GM21423 (cell line): ENCODE measurements around the gene MDC1.
"Not testable (repeated sequence)": the region's sequence is repeated elsewhere in the genome, so short reads cannot be mapped to it uniquely, and the experiment has no call there.

ENCODE experiments used
- ATAC-seq: cut with Tn5 transposase; IDR thresholded peaks from one replicate; pipeline ENCODE4 v1.9.1; 2021; ENCODE audit warnings: mild to moderate bottlenecking, moderate library complexity; ENCODE audit not compliant: unreplicated experiment

MDC1 gene

DNA sequence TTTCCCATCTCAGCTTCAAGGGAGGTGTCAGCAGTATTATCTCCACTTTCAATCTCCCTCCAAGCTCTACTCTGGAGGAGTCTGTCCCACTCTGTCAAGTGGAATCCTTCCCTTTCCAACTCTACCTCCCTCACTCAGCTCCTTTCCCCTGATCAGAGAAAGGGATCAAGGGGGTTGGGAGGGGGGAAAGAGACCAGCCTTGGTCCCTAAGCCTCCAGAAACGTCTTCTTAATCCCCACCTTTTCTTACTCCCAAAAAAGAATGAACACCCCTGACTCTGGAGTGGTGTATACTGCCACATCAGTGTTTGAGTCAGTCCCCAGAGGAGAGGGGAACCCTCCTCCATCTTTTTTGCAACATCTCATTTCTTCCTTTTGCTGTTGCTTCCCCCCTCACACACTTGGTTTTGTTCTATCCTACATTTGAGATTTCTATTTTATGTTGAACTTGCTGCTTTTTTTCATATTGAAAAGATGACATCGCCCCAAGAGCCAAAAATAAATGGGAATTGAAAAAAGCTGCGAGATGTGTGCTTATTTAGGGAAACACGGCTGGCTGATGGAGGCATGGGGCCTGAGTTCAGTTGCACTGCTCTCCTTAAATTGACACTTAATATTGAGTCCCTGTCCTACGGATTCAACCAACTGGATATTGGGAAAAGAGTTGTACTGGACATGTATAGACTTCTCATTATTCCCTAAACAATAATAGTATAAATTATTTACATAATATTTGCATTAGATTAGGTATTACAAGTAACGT lies 8.0 kb upstream of the MDC1 start:
- ATAC-seq = no peak

DNA sequence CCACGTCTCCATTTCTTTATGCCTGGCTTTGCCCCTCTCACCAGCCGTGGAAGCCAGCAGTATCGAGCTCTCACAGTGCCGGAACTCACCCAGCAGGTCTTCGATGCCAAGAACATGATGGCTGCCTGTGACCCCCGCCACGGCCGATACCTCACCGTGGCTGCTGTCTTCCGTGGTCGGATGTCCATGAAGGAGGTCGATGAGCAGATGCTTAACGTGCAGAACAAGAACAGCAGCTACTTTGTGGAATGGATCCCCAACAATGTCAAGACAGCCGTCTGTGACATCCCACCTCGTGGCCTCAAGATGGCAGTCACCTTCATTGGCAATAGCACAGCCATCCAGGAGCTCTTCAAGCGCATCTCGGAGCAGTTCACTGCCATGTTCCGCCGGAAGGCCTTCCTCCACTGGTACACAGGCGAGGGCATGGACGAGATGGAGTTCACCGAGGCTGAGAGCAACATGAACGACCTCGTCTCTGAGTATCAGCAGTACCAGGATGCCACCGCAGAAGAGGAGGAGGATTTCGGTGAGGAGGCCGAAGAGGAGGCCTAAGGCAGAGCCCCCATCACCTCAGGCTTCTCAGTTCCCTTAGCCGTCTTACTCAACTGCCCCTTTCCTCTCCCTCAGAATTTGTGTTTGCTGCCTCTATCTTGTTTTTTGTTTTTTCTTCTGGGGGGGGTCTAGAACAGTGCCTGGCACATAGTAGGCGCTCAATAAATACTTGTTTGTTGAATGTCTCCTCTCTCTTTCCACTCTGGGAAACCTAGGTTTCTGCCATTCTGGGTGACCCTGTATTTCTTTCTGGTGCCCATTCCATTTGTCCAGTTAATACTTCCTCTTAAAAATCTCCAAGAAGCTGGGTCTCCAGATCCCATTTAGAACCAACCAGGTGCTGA lies 7.0 kb upstream of the MDC1 start:
- ATAC-seq = not testable (repeated sequence)

DNA sequence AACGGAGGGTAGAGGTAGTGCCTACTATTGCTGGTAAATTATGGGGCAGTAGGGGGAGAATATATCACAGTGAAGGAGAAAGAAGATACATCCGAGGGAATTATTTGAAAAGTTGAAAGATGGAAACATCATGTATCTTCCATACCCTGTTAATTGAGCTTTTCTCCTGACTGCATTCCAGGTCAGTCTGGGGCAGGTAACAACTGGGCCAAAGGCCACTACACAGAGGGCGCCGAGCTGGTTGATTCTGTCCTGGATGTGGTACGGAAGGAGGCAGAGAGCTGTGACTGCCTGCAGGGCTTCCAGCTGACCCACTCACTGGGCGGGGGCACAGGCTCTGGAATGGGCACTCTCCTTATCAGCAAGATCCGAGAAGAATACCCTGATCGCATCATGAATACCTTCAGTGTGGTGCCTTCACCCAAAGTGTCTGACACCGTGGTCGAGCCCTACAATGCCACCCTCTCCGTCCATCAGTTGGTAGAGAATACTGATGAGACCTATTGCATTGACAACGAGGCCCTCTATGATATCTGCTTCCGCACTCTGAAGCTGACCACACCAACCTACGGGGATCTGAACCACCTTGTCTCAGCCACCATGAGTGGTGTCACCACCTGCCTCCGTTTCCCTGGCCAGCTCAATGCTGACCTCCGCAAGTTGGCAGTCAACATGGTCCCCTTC lies 6.2 kb upstream of the MDC1 start:
- not testable (repeated sequence) for ATAC-seq

DNA sequence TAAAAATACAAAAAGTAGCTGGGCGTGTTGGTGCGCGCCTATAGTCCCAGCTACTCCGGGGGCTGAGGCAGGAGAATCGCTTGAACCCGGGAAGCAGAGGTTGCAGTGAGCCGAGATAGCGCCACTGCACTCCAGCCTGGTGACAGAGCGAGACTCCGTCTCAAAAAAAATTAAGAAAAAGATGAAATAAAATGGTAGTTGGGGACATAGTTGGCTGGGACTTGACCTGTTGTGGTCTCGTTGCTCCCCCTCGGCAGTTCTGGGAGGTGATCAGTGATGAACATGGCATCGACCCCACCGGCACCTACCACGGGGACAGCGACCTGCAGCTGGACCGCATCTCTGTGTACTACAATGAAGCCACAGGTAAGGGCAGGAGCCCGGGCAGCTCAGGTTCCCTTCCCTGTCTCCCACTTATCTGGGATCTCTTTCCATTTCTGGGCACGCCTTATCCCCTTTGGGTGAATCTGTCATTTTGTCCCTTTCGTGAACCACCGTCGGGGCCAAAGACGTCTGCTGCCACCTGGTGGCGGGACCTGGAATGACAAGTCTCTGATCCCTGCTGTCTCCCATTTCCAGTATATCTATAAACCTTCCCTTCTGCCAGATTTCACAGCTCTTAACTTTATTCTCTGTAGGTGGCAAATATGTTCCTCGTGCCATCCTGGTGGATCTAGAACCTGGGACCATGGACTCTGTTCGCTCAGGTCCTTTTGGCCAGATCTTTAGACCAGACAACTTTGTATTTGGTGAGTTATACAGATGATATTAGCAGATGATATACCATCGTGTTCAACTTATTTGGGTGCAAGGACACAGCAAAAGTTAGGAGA lies 5.4 kb upstream of the MDC1 start:
- ATAC-seq = no peak

DNA sequence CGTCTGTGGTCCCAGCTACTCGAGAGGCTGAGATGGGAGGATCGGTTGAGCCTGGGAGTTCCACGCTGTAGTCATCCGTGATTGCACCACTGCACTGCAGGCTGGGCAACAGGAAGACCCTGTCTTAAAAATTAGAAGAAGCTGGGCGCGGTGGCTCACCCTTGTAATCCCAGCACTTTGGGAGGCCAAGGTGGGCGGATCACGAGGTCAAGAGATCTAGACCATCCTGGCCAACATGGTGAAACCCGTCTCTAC lies 4.9 kb upstream of the MDC1 start:
- not testable (repeated sequence) for ATAC-seq

DNA sequence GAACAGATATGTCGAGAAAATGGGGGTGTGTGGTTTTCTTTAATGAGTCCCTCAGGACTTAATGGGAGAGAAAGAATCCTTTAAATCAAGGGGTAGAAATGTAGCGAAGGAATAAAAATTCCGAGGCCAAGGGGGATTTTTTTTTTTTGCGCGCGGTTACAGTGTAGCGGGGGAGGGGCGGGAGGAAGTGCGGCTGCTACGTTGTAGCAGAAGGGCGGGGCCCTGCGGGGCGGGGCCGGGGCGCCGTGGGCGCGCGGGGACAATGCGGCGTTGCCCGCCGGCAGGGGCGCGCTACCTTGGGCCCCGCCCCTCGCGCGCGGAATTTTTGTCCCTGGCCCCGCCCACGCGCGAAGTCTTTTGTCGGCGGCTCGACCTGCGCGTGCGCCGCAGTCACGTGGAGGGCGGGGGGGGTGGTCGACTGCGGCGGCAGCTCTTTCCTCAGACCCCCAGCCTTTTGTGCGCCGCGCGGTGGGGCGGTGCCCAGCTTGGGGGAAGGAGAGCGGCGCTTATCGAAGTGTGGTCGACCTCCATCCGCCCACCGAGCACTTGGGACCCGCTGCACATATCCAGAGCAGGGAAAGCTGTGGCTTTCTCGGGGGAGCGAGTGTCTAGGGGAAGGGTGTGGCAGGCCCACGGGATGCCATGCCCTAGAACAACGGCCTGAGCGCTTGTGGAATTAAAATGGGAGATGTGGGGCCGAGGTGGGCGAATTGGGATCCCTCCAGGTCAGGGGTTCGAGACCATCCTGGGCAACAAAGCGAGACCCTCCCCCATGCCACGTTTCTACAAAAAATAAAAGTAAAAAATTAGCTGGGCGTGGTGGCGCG lies 4.3 kb upstream of the MDC1 start:
- peak; percentile 25 for ATAC-seq

DNA sequence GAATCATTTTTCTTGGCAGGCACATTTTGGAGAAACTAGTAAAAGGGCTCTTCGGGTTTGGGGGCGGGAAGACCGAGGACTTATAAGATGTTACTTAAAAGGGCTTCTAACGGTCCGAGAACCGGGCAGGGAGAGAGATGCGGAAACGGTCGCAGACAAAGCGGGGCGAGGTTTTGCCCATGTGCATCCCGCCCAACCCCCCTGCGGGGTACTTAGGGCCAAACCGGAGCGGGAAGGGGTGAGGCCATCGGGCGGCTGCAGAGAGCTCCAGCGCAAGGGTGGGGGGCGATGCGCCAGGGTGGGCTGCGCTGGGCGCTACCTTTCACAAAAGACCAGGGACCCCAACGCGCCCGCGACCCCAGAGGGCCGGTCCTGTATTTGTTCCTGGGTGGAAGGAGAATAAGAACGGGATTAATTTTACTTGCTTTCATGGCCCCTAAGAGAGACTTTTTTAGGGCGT lies 3.7 kb upstream of the MDC1 start:
- ATAC-seq = no peak

DNA sequence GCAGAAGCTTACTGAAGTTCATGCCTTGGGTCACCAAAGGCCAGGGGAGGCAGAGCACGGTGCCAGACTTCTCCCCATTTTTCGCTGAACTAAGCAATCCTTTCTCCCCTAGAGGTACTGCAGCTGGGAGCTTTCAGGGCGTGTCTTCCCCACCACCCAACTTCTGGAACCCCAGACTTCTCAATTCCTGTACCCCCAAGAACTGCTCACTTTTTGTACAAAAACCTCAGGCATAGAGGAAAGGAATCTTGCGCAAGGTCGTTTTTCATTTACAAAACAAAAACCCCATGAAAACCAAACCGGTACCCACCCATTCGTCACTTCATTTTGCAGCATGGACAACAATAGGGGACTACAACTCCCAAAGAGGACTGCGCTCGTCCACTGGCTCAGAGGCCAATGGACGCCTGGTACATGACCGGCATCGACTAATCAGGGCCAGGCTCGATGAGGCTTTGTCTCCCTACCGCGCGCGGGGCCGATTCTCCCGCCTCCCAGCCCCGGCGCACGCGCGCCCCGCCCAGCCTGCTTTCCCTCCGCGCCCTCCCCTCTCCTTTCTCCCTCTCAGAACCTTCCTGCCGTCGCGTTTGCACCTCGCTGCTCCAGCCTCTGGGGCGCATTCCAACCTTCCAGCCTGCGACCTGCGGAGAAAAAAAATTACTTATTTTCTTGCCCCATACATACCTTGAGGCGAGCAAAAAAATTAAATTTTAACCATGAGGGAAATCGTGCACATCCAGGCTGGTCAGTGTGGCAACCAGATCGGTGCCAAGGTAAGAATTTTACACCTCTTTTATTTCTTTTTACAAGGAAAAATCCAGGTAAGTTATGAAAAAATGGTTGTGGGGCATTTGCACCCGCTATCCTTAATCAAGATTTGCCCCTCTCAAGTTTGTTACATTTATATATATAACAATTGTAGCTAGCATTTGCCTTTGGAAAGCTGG lies 3.0 kb upstream of the MDC1 start, which contains the start of gene TUBB:
Gene TUBB, plus strand, starts transcription at position 562 of the 947 bp plus-strand sequence. Its CDS starts 155 bp downstream, at position 717.
- ATAC-seq = peak; percentile 45

DNA sequence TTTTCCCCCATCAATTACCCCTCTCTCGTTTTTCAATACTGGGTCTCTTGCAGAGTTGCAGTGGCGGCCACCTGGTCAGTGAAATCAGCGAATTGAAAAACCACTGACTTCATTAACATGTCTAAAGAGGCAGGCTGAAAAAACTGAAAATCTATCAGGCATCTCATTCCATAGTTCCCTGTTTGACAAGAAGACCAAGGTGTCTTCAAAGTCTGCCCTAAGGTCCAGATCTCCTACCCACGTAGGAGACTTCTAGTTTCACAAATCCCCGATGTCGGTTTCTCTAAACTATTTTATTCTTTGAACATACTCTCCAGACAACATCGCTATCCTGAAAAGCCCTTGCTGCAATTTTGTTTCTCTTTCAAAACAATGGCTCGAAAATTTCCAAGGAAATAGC lies 2.3 kb upstream of the MDC1 start:
- ATAC-seq = no peak

DNA sequence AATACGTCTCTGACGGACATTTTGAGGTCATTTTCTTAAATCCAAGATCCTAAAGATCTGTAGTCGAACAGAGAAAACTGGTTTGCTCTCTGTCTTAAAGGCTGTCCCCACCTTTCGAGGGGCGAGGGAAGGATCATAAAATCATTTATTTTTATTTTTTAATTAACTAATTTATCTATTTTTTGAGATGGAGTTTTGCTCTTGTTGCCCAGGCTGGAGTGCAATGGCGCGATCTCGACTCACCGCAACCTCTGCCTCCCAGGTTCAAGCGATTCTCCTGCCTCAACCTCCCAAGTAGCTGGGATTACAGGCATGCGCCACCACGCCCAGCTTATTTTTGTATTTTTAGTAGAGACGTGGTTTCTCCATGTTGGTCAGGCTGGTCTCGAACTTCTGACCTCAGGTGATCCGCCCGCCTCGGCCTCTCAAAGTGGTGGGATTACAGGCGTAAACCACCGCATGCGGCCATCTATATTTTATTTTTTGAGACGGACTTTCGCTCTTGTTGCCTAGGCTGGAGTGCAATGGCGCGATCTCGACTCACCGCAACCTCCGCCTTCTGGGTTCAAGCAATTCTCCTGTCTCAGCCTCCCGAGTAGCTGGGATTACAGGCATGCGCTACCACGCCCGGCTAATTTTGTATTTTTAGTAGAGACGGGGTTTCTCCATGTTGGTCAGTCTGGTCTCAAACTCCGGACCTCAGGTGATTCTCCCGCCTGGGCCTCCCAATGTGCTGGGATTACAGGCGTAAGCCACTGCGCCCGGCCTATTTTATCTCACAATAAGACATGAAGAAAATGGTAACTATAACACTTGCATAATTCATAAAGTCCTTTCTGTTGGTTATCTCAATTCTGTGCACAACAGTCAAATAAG lies 1.0 kb upstream of the MDC1 start:
- not testable (repeated sequence) for ATAC-seq

DNA sequence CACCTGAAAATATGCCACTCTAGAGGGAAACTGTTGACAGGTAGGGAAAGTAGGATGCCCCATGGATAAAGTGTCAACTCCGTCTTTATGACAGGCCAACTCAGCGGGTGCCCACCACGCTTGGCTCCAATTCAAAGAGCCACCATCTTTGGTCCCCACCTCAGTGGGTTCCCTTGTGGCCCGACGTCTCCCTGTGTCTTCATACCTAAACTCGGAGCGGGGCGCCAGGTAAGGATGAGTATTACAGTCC lies 277 bp downstream of the MDC1 start:
- ATAC-seq = no peak

DNA sequence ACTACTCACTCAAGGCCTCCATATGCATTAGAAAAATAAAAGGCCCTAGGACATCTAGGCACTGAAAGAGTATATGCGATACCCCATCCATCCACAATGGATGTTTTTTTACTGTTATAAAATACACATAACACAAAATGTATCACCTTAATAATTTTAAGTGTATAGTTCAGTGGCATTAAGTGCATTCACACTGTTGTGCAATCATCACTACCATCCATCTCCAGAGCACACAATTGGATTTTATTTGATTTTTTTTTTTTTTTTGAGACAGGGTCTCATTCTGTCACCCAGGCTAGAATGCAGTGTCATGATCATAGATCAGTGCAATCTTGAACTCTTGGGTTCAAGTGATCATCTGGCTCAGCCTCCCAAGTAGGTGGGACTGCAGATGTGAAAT lies 2.8 kb downstream of the MDC1 start:
- ATAC-seq = no peak

DNA sequence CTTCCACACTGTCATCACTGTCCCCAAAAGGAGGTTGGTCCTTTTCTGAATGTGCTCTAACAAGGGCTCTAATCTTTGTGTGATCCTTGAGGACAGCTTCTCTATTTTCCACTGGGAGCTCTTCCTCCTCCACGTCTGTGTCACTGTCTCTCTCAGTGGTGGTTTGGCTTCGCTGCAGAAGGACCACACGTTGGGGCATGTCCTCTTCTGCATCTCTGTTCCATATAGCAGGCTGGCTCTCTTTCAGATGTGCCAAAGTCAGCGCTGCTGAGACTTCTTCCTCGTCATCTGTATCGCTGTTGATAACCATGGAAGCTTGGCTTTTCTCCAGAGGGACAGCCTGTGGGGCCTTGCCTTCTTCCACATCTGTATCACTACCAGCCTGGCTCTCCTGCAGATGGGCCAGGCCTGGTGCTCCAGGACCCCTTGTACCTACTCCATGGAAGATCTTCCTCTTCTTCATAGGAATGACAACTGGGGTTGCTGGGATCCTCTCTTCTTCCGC lies 4.6 kb downstream of the MDC1 start:
- ATAC-seq = no peak

DNA sequence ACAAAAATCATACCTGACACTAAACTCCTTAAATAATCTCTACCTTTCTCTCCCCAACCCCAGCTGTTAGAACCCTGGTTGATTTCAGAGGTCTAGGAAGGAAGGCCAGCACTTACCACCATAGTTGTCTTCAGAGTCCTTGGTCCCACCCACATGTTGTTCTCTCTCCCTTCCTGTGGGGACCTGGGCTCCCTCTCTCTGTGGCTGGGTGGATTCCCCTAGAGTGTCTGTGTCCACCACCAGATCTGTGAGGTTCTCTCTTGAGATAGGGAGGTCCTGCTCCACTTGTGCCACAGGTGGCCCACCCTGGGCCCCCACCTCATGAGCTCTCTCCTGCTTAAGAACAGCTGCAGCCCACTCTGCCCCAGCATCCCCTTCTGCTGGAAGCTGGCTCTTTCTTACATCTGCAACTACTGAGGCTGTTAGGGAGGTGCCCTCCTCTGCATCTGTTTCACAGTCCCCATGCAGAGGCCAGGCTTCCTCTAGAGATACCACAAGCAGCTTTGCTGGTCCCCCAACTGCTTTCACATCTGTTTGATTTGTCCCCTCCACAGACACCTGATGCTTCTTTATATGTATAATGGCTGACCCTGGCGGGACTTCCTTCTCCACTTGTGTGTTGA lies 5.2 kb downstream of the MDC1 start:
- no peak for ATAC-seq

DNA sequence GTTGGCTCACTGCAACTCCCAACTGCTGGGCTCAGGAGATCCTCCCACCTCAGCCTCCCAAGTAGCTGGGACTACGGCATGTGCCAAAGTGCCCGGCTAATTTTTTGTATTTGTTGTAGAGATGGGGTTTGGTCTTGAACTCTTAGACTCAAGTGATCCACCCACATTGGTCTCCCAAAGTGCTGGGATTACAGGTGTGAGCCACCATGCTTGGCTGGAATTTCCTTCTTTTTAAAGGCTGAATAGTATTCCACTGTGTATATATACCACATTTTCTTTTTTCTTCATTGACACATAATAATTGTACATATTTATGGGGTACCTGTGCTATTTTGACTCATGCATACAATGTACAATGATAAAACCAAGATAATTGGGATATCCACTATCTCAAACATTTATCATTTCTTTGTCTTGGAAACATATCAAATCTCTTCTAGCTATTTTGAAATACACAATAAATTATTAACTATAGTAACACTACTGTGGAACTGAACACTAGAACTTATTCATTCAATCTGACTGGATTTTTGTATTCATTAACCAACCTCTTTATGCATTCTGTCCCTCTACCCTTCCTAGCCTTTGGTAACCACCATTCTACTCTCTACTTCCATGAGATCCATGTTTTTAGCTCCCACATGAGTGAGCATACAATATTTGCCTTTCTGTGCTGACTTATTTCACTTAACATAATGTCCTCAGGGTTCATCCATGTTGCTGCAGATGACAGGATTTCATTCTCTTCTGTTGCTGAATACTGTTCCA lies 7.8 kb downstream of the MDC1 start:
- no peak for ATAC-seq

DNA sequence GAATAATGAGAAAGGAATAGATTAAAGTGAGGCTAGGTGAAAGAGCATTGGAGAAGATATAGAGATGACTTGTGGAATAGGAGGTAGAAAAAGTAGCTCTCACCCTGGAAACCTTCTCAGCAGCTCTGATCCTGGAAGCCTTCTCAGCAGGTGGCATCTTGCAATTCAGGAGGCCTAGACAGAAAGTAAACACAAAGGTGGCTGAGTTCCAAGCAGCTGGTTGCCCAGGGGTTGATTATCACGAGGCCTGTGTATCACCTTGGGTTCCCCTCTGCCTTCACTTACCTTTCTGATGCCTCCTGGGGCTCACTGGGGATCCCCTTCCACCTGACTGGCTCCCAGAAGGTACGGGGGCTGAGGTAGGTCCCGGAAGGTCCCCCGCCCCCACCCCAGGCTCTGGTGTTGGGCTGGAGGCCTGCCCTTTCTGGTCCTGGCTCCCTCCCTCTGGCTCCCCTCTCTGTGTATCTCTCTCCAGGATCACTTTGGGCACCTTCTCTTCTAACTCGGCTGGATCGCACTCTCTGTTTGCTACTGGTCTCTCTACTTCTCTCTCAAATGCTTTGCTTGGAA lies 9.7 kb downstream of the MDC1 start:
- no peak for ATAC-seq
